SJSA1 (cell line): Measurements from ENCODE around the gene RRP15. TPM values are rescaled to one million over a fixed set of nuclear protein-coding genes. Genes with fewer than 3 reads are reported as not detected.
A peak's percentile ranks its signal among the peaks of the same experiment; 100 is the strongest.
"Not testable (repeated sequence)": the region's sequence is repeated elsewhere in the genome, so short reads cannot be mapped to it uniquely, and the experiment has no call there.

Experiments
- DNase-seq, 2 experiments: peaks; one replicate each; pipeline ENCODE4 v3.0.0-alpha.2; 2015 to 2020; ENCODE audit warnings: low spot score in 2 of 2, low read depth in 1 of 2
- H3K27ac ChIP-seq: fragments of 250-450 bp; sonication (Bioruptor Pico); 2 replicates; pipeline ENCODE4 v1.5.1; 2020; ENCODE audit warnings: mild to moderate bottlenecking, moderate library complexity
- H3K27me3 ChIP-seq: fragments of 250-450 bp; sonication (Bioruptor Pico); replicated peaks from 2 replicates; pipeline ENCODE4 v1.5.1; 2020; ENCODE audit warnings: mild to moderate bottlenecking, moderate library complexity
- H3K36me3 ChIP-seq: fragments of 250-450 bp; sonication (Bioruptor Pico); 2 replicates; pipeline ENCODE4 v1.5.1; 2020; ENCODE audit warnings: mild to moderate bottlenecking
- H3K4me1 ChIP-seq: fragments of 250-450 bp; sonication (Bioruptor Pico); replicated peaks from 2 replicates; pipeline ENCODE4 v1.6.1; 2021; ENCODE audit warnings: mild to moderate bottlenecking
- H3K4me3 ChIP-seq: fragments of 250-450 bp; sonication (Bioruptor Pico); 2 replicates; pipeline ENCODE4 v1.5.1; 2020; ENCODE audit warnings: mild to moderate bottlenecking
- H3K9me3 ChIP-seq: fragments of 250-450 bp; sonication (Bioruptor Pico); replicated peaks from 2 replicates; pipeline ENCODE4 v1.5.1; 2020; ENCODE audit warnings: mild to moderate bottlenecking
- total RNA-seq: library from RNA; depleted of rRNA; stranded (reverse); fragments of >200 nt; shearing (Covaris generic); gene quantifications from 2 replicates; pipeline ENCODE4 v1.2.3, GENCODE V29; 2014

RRP15 gene
- total RNA-seq, 1 experiment from 2014 or later = 16.7 TPM

DNA sequence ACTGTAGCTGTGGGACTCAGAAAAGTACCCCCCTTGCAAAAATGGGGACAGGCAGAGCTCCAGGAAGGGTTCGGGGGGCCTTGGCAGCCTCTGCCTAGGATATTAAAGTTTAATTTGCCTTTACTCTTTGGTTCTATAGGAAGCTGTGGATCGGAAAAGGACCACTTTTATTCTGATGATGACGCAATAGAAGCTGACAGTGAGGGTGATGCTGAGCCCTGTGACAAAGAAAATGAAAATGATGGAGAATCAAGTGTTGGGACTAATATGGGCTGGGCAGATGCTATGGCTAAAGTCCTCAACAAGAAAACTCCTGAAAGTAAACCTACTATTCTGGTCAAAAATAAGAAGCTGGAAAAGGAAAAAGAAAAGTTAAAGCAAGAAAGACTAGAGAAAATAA, 17.1 kb downstream of the RRP15 start:
- no peak for DNase-seq
- H3K9me3 ChIP-seq = no peaks in the 10 kb centered on the region

GRCh38 chr1:218303176-218303879, 18.2 kb downstream of the RRP15 start:
- H3K4me1 ChIP-seq = peaks cover 6% of the 10 kb centered on the region; the same call in 1 of the 2 replicates
- no peak overlapping the region for H3K4me3 ChIP-seq
- peaks cover 7% of the 10 kb centered on the region for H3K36me3 ChIP-seq
- no peaks in the 10 kb centered on the region for H3K9me3 ChIP-seq
- H3K27me3 ChIP-seq = no peaks in the 10 kb centered on the region
- H3K27ac ChIP-seq = no peak overlapping the region
- no peak for DNase-seq

More for the DNA sequence above, 17.1 kb downstream of the RRP15 start:
- no peaks in the 10 kb centered on the region for H3K27me3 ChIP-seq
- peaks cover 7% of the 10 kb centered on the region for H3K36me3 ChIP-seq
- peaks cover 6% of the 10 kb centered on the region; the same call in 1 of the 2 replicates for H3K4me1 ChIP-seq
- no peak overlapping the region for H3K27ac ChIP-seq
- no peak overlapping the region for H3K4me3 ChIP-seq

GRCh38 chr1:218304281-218305039, 19.4 kb downstream of the RRP15 start:
- no peaks in the 10 kb centered on the region for H3K27me3 ChIP-seq
- no peak overlapping the region for H3K4me3 ChIP-seq
- peaks cover 3% of the 10 kb centered on the region; the same call in 1 of the 2 replicates for H3K4me1 ChIP-seq
- DNase-seq = peak; percentile 43 to 71
- no peak overlapping the region for H3K27ac ChIP-seq
- H3K9me3 ChIP-seq = no peaks in the 10 kb centered on the region
- H3K36me3 ChIP-seq = peaks cover 7% of the 10 kb centered on the region

- DNase-seq = no peak
- Histone ChIP-seq H3K27me3 (no peaks in the 10 kb centered on the region), H3K36me3 (peaks cover 10% of the 10 kb centered on the region)
Observed at GRCh38 chr1:218305472-218306064, 20.5 kb downstream of the RRP15 start.

GRCh38 chr1:218312509-218312908, 27.4 kb downstream of the RRP15 start:
- H3K36me3 ChIP-seq = peaks cover 26% of the 10 kb centered on the region
- H3K27me3 ChIP-seq = no peaks in the 10 kb centered on the region
- H3K9me3 ChIP-seq = no peaks in the 10 kb centered on the region
- H3K4me3 ChIP-seq = no peak overlapping the region; the same call in 1 of the 2 replicates
- peaks cover 36% of the 10 kb centered on the region for H3K4me1 ChIP-seq
- H3K27ac ChIP-seq = peak overlapping the region; percentile 83
- peak in 1 of 2 experiments; percentile 61 for DNase-seq

More at GRCh38 chr1:218305472-218306064, 20.5 kb downstream of the RRP15 start:
- H3K27ac ChIP-seq = no peak overlapping the region
- H3K4me1 ChIP-seq = no peaks in the 10 kb centered on the region
- no peak overlapping the region for H3K4me3 ChIP-seq
- no peaks in the 10 kb centered on the region for H3K9me3 ChIP-seq

DNA sequence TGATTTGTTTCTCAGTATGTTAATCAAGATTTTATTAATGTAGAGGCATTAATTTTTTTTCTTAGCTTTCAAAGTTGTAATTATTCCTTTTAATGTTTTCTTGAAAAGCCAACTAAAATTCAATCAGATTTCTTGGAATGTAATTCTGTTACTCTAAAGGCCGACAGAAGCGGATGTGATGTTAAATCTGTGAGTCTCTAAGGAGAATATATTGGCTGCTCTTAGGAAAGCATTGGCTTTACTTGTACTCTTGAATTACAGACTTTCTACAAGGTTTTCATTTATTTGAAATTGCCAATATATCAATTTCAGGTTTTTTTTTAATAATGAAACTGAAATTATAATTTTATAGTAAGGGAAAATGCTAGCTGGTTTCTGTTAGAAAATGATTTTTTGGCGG, 29.2 kb downstream of the RRP15 start:
- DNase-seq = no peak
- Histone ChIP-seq H3K9me3 (no peaks in the 10 kb centered on the region), H3K27me3 (no peaks in the 10 kb centered on the region), H3K4me1 (peaks cover 36% of the 10 kb centered on the region), H3K27ac (peak overlapping the region; percentile 11; the same call in 1 of the 2 replicates), H3K4me3 (no peak overlapping the region), H3K36me3 (peaks cover 26% of the 10 kb centered on the region)

GRCh38 chr1:218315638-218316037, 30.5 kb downstream of the RRP15 start:
- DNase-seq = peak; percentile 61 to 74
- peaks cover 36% of the 10 kb centered on the region for H3K4me1 ChIP-seq
- no peaks in the 10 kb centered on the region for H3K9me3 ChIP-seq
- peaks cover 23% of the 10 kb centered on the region for H3K36me3 ChIP-seq
- no peaks in the 10 kb centered on the region for H3K27me3 ChIP-seq
- H3K27ac ChIP-seq = peak overlapping the region; percentile 51
- H3K4me3 ChIP-seq = no peak overlapping the region

GRCh38 chr1:218317061-218317460, 32.0 kb downstream of the RRP15 start:
- Histone ChIP-seq H3K4me3 (no peak overlapping the region), H3K4me1 (peaks cover 36% of the 10 kb centered on the region), H3K36me3 (peaks cover 17% of the 10 kb centered on the region), H3K9me3 (no peaks in the 10 kb centered on the region), H3K27ac (no peak overlapping the region), H3K27me3 (no peaks in the 10 kb centered on the region)
- DNase-seq = no peak

DNA sequence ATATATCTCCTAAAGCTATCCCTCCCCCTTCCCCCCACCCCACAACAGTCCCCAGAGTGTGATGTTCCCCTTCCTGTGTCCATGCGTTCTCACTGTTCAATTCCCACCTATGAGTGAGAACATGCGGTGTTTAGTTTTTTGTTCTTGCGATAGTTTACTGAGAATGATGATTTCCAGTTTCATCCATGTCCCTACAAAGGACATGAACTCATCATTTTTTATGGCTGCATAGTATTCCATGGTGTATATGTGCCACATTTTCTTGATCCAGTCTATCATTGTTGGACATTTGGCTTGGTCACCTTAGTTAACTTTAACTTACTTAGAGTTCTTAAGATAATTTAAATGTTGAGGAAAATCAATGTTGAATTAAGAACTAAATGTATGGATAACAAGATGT, 35.1 kb downstream of the RRP15 start:
- H3K4me3 ChIP-seq, H3K9me3 ChIP-seq: not testable (repeated sequence)
- peaks cover 19% of the 10 kb centered on the region for H3K4me1 ChIP-seq

GRCh38 chr1:218322762-218323161, 37.7 kb downstream of the RRP15 start:
- Histone ChIP-seq H3K4me3 (no peak overlapping the region), H3K27me3 (no peaks in the 10 kb centered on the region), H3K4me1 (0 out of 2 replicates have a peak, but pooled peaks cover 2% of the 10 kb centered on the region), H3K9me3 (no peaks in the 10 kb centered on the region), H3K36me3 (peaks cover 22% of the 10 kb centered on the region; the same call in 1 of the 2 replicates), H3K27ac (no peak overlapping the region)
- DNase-seq = no peak

More for the DNA sequence above, 35.1 kb downstream of the RRP15 start:
- not testable (repeated sequence) for H3K27me3 ChIP-seq, H3K27ac ChIP-seq, DNase-seq
- peaks cover 26% of the 10 kb centered on the region for H3K36me3 ChIP-seq

DNA sequence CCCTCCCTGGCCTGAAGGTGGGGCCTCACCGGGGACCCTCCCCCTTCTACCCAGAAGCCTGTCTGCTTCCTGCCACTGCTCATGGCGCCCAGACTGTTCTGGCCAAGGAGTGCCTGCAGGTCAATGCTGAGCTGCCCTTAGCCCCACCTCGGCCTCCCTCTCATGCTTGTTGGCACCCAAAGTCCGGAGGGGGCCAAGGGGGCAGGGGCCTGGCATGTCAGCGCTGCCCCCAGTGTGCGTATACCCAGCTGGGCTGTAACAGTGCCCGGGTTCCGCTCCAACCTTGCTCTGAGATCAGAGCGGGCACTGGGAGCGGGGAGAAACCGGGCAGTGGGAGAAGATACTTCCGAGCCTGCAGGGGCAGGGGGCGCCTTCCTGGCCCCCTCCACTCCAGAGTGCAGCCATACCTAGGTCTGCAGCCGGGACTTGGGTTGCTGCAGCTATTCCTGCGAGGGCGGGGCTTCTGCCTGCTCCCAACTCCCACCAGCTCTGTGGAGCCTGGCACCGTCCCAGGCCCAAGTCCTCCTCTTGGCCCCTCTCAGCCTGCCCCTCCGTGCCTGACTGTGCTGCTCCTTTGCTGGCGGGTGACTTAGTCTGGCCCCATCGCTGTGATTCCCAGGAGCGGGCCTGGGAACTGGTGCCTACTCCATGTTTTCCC, 38.6 kb downstream of the RRP15 start:
- 0 out of 2 replicates have a peak, but pooled peaks cover 5% of the 10 kb centered on the region for H3K4me1 ChIP-seq
- peaks cover 22% of the 10 kb centered on the region; the same call in 1 of the 2 replicates for H3K36me3 ChIP-seq
- H3K9me3 ChIP-seq = no peaks in the 10 kb centered on the region
- no peak overlapping the region for H3K27ac ChIP-seq
- no peak for DNase-seq
- H3K27me3 ChIP-seq = no peaks in the 10 kb centered on the region
- no peak overlapping the region for H3K4me3 ChIP-seq

DNA sequence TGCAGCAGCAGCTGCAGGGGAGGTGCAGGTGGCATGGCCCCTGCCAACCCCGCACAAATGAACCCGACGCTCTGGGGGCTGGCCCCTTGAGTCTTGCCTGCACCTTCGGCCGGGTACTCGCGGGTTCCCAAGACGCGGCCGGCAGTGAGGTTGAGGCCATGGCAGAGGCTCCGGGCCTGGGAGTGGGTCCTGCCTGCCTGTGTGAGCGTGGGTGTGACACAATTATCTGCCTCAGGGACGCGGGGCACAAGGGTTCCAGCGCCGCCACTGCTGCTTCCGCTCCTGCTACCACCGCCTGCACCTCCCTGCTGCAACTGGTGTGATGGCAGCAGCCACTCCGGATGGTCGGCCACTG, 39.1 kb downstream of the RRP15 start:
- Histone ChIP-seq H3K36me3 (peaks cover 22% of the 10 kb centered on the region; the same call in 1 of the 2 replicates), H3K27me3 (no peaks in the 10 kb centered on the region), H3K4me1 (0 out of 2 replicates have a peak, but pooled peaks cover 5% of the 10 kb centered on the region), H3K27ac (no peak overlapping the region), H3K4me3 (no peak overlapping the region), H3K9me3 (no peaks in the 10 kb centered on the region)
- DNase-seq = no peak

DNA sequence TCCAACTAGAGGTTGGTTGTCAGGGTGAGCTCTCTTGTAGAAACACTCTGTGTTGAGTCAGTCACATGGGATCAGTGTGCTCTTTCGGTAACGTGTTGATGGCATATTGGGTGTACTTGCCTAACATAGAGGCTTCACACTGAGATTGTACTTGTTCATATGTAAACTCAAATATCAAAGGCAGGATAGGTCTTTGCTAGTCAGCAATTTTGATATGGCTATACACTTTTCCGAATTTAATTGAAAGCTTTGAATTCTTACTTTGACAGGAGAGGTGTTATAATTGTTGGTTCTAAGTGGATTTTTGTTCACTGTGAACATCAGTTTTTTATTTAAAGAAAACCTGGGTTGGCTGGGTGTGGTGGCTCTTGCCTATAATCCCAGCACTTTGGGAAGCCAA, 43.7 kb downstream of the RRP15 start:
- H3K27me3 ChIP-seq = no peaks in the 10 kb centered on the region
- DNase-seq = no peak
- H3K9me3 ChIP-seq = no peaks in the 10 kb centered on the region
- no peak overlapping the region for H3K27ac ChIP-seq
- H3K4me1 ChIP-seq = 0 out of 2 replicates have a peak, but pooled peaks cover 5% of the 10 kb centered on the region
- H3K36me3 ChIP-seq = peaks cover 7% of the 10 kb centered on the region; the same call in 1 of the 2 replicates
- no peak overlapping the region for H3K4me3 ChIP-seq
